Measurements from ENCODE around the gene PRKRIP1.

GRCh38 chr7:102449136-102449535, 53.0 kb downstream of the PRKRIP1 start:
- TF ChIP-seq POLR2A (IDR thresholded peaks at IDR 0.05; ENCODE audit: low read depth, low read length) (no peak), POLR2AphosphoS5 (IDR thresholded peaks at IDR 0.05; ENCODE audit: low read depth, low read length) (no peak)

Data from GM12892 (cell line).